ENCODE measurements around the gene SPC25. TPM values are rescaled to one million over a fixed set of nuclear protein-coding genes. Genes with fewer than 3 reads are reported as not detected.

The SPC25 gene
- total RNA-seq, 6 experiments from 2014 or later = 0.15 to 1.1 (median 0.67) TPM; not detected in 1

- no peak overlapping the region for H3K27ac ChIP-seq
- no peak for ATAC-seq
- intact Hi-C loops (cut with DNase I) = no loop called here
- H3K36me3 ChIP-seq = no peaks in the 10 kb centered on the region
- no peak for TF ChIP-seq POLR2A (IDR thresholded peaks at IDR 0.05)
- TF ChIP-seq, protein P1, sequence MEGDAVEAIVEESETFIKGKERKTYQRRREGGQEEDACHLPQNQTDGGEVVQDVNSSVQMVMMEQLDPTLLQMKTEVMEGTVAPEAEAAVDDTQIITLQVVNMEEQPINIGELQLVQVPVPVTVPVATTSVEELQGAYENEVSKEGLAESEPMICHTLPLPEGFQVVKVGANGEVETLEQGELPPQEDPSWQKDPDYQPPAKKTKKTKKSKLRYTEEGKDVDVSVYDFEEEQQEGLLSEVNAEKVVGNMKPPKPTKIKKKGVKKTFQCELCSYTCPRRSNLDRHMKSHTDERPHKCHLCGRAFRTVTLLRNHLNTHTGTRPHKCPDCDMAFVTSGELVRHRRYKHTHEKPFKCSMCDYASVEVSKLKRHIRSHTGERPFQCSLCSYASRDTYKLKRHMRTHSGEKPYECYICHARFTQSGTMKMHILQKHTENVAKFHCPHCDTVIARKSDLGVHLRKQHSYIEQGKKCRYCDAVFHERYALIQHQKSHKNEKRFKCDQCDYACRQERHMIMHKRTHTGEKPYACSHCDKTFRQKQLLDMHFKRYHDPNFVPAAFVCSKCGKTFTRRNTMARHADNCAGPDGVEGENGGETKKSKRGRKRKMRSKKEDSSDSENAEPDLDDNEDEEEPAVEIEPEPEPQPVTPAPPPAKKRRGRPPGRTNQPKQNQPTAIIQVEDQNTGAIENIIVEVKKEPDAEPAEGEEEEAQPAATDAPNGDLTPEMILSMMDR (IDR thresholded peaks at IDR 0.05) = no peak
- WGBS (ENCODE audit: insufficient coverage, low coverage, low lambda C conversion rate, missing lambda C conversion rate) = 90% methylated on average over 3 of the region's 3 CpGs
- H3K9me3 ChIP-seq = no peaks in the 10 kb centered on the region
- H3K27me3 ChIP-seq = no peaks in the 10 kb centered on the region
- DNase-seq = no peak
- no peak overlapping the region for H3K4me3 ChIP-seq
- H3K4me1 ChIP-seq = peaks cover 0 to 6% (median 3%) of the 10 kb centered on the region in 4 donors
These were observed 47.0 kb downstream of the SPC25 start for GRCh38 chr2:168843253-168843652.

DNA sequence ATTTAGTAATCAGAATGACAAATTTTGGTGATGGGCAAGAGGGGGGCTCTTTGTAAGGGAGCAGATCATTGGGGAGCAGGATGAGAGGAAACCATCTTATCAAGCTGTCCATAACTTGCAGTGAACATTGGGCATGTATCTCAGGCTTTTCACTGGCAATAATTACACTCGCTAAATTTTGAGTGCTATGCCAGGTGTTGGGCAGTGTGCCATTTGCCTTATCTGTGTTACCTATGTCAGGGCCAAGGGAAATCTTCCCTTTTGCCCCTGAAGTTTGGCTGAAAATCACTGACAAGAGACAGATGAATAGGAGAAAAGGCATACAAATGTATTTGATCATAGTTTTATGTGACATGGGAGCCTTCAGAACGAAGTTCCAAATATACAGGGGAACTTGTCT is 48.8 kb downstream of the SPC25 start:
- 40% methylated on average over 2 of the region's 2 CpGs for WGBS (ENCODE audit: insufficient coverage, low coverage, low lambda C conversion rate, missing lambda C conversion rate)
- Histone ChIP-seq H3K9me3 (no peaks in the 10 kb centered on the region), H3K36me3 (no peaks in the 10 kb centered on the region), H3K27me3 (no peaks in the 10 kb centered on the region), H3K4me1 (peaks cover 0 to 6% (median 3%) of the 10 kb centered on the region in 4 donors), H3K27ac (no peak overlapping the region), H3K4me3 (no peak overlapping the region)
- DNase-seq (peak in 2 of 3 donors; percentile 37 to 74), ATAC-seq (peak; percentile 49 to 76 (median 59))
- TF ChIP-seq, protein P1 (IDR thresholded peaks at IDR 0.05) = no peak
- TF ChIP-seq POLR2A (IDR thresholded peaks at IDR 0.05) = no peak
- intact Hi-C loops (cut with DNase I) = no loop called here

DNA sequence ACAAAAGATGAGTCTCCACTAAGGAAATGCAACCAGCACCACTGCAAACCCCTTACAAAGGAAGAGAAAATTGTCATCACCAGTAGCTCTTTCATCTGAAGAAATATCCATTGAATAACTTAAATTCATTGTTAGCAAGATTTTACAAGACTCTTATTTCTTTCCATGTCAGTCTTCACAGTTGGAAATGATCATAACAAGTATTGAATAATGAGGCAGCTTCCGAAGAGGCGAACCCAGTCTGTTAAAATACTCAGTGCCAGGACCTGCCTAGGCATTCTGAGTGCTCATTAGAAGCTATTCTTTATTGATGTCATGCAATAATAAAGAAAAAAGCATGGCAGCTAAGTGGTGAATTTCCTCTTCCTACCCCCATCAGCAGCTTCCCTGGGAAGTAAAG is 54.3 kb downstream of the SPC25 start:
- 100% methylated on average over 2 of the region's 2 CpGs for WGBS (ENCODE audit: insufficient coverage, low coverage, low lambda C conversion rate, missing lambda C conversion rate)
- Histone ChIP-seq H3K4me1 (no peaks in the 10 kb centered on the region), H3K9me3 (no peaks in the 10 kb centered on the region), H3K27ac (no peak overlapping the region), H3K36me3 (no peaks in the 10 kb centered on the region), H3K4me3 (no peak overlapping the region), H3K27me3 (no peaks in the 10 kb centered on the region)
- TF ChIP-seq, protein P1 (IDR thresholded peaks at IDR 0.05) = no peak
- DNase-seq (no peak), ATAC-seq (no peak)
- intact Hi-C loops (cut with DNase I) = no loop called here

DNA sequence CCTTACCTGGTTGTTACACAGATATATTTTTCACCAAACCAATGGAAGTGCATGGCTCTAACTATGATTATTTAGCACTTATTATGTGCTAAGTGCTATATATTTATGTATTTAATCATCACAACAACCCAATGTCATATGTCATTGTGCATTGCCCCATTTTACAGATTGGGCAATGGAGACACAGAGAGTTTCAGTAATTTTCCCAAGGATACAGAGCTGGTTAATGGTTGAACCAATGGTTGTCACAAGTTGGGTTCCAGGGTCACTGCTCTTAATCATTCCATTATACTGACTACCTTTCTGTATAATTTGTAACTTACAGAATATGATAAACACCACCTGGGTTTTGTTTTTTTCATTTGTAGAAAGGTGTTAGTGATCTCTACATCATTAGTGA is 58.6 kb downstream of the SPC25 start:
- no peaks in the 10 kb centered on the region for H3K36me3 ChIP-seq
- H3K27ac ChIP-seq = no peak overlapping the region
- no peaks in the 10 kb centered on the region for H3K9me3 ChIP-seq
- intact Hi-C loops (cut with DNase I) = no loop called here
- H3K27me3 ChIP-seq = no peaks in the 10 kb centered on the region
- ATAC-seq (no peak), DNase-seq (no peak)
- H3K4me3 ChIP-seq = no peak overlapping the region
- TF ChIP-seq, protein P1 (IDR thresholded peaks at IDR 0.05) = no peak
- no peak for TF ChIP-seq POLR2A (IDR thresholded peaks at IDR 0.05)
- H3K4me1 ChIP-seq = no peaks in the 10 kb centered on the region

DNA sequence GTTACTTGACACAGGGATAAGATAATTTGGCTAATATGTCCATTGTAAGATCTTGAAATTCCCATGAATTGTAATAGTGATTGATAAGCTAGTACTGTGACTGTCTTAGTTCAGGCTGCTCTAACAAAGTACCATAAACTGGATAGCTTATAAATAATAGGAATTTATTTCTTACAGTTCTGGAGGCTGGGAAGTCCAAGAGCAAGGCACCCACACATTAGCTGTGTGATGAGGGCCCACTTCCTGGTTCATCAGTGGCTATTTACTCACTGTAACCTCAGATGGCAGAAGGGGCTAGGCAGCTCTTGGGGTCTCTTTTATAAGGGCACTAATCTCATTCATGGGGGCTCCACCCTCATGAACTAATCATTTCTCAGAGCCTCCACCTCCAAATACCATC is 59.3 kb downstream of the SPC25 start:
- H3K27ac ChIP-seq = no peak overlapping the region
- TF ChIP-seq, protein P1 (IDR thresholded peaks at IDR 0.05) = no peak
- TF ChIP-seq POLR2A (IDR thresholded peaks at IDR 0.05) = no peak
- intact Hi-C loops (cut with DNase I) = no loop called here
- no peaks in the 10 kb centered on the region for H3K4me1 ChIP-seq
- H3K27me3 ChIP-seq = no peaks in the 10 kb centered on the region
- H3K9me3 ChIP-seq = no peaks in the 10 kb centered on the region
- no peak overlapping the region for H3K4me3 ChIP-seq
- DNase-seq = no peak
- H3K36me3 ChIP-seq = no peaks in the 10 kb centered on the region
- no peak for ATAC-seq
